Osteoblast (primary cell): Measurements from ENCODE around the gene NRTN. TPM values are rescaled to one million over a fixed set of nuclear protein-coding genes. Genes with fewer than 3 reads are reported as not detected.

Experiments
- DNase-seq: peaks from one replicate; pipeline ENCODE4 v3.0.0; 2011; ENCODE audit warnings: low spot score, mixed read lengths; ENCODE audit not compliant: insufficient read length; ENCODE audit errors: missing footprints
- H2AFZ ChIP-seq: 2 replicates; pipeline ENCODE4 v1.6.0; 2011; ENCODE audit warnings: mild to moderate bottlenecking, low read length
- H3K27ac ChIP-seq: 2 replicates; pipeline ENCODE4 v1.5.1; 2011; ENCODE audit warnings: mild to moderate bottlenecking, low read depth, low read length, moderate library complexity
- H3K27me3 ChIP-seq: 2 replicates; pipeline ENCODE4 v1.6.0; 2012; ENCODE audit warnings: mild to moderate bottlenecking, control low read depth, inconsistent platforms, low read length, moderate library complexity; ENCODE audit not compliant: insufficient read depth
- H3K36me3 ChIP-seq: 2 replicates; pipeline ENCODE4 v1.5.1; 2011; ENCODE audit warnings: mild to moderate bottlenecking, low read length, control low read depth, moderate library complexity; ENCODE audit not compliant: insufficient read depth
- H3K4me1 ChIP-seq: 2 replicates; pipeline ENCODE4 v1.5.1; 2011; ENCODE audit warnings: mild to moderate bottlenecking, low read length, control low read depth, moderate library complexity; ENCODE audit not compliant: insufficient read depth
- H3K4me2 ChIP-seq: 2 replicates; pipeline ENCODE4 v1.6.0; 2011; ENCODE audit warnings: mild to moderate bottlenecking, low read length; ENCODE audit not compliant: insufficient read depth
- H3K4me3 ChIP-seq: fragments of 200-600 bp; sonication (generic); 3 replicates; pipeline ENCODE4 v1.5.1; 2012; ENCODE audit warnings: mild to moderate bottlenecking, low read length, inconsistent platforms; ENCODE audit not compliant: insufficient read depth
- H3K79me2 ChIP-seq: 2 replicates; pipeline ENCODE4 v1.6.0; 2012; ENCODE audit warnings: mild to moderate bottlenecking, low read length, control low read depth, inconsistent platforms; ENCODE audit not compliant: insufficient read depth
- H3K9me3 ChIP-seq: 2 replicates; pipeline ENCODE4 v1.5.1; 2011; ENCODE audit warnings: low read depth, low read length, control low read depth
- H4K20me1 ChIP-seq: 2 replicates; pipeline ENCODE4 v1.6.0; 2012; ENCODE audit warnings: mild to moderate bottlenecking, low read length, control low read depth; ENCODE audit not compliant: insufficient read depth
- CTCF ChIP-seq: IDR thresholded peaks from 2 replicates; pipeline ENCODE4 v1.5.1; 2011; ENCODE audit warnings: mild to moderate bottlenecking, low read depth, low read length, moderate library complexity; ENCODE audit errors: extremely low read depth
- total RNA-seq: library from RNA; depleted of rRNA; stranded (reverse); fragments of >200 nt; gene quantifications from 2 replicates; pipeline ENCODE4 v1.2.3, GENCODE V29; 2012

Gene NRTN
- total RNA-seq, 1 donor: not detected

GRCh38 chr19:5799247-5800241 lies 5.3 kb upstream of the NRTN start:
- DNase-seq: no peak
- H3K27ac ChIP-seq: no peak overlapping the region
- no peaks in the 10 kb centered on the region for H3K9me3 ChIP-seq
- TF ChIP-seq CTCF: no peak
- peaks cover 5% of the 10 kb centered on the region for H3K4me1 ChIP-seq
- H3K36me3 ChIP-seq: no peaks in the 10 kb centered on the region
- H2AFZ ChIP-seq: no peak overlapping the region
- H3K27me3 ChIP-seq: peaks cover 11% of the 10 kb centered on the region
- H3K4me3 ChIP-seq: no peak overlapping the region
- no peaks in the 10 kb centered on the region for H4K20me1 ChIP-seq
- H3K79me2 ChIP-seq: no peaks in the 10 kb centered on the region
- H3K4me2 ChIP-seq: no peak overlapping the region

- H3K4me2 ChIP-seq: no peak overlapping the region
- no peaks in the 10 kb centered on the region for H4K20me1 ChIP-seq
- H3K36me3 ChIP-seq: no peaks in the 10 kb centered on the region
- no peak overlapping the region for H3K4me3 ChIP-seq
- peaks cover 16% of the 10 kb centered on the region for H3K27me3 ChIP-seq
- H3K4me1 ChIP-seq: peaks cover 5% of the 10 kb centered on the region
- TF ChIP-seq CTCF: no peak
- no peak overlapping the region for H2AFZ ChIP-seq
- no peaks in the 10 kb centered on the region for H3K9me3 ChIP-seq
- no peak overlapping the region for H3K27ac ChIP-seq
- no peak for DNase-seq
- H3K79me2 ChIP-seq: no peaks in the 10 kb centered on the region
These were observed 4.3 kb upstream of the NRTN start for GRCh38 chr19:5800361-5801270.

- no peak overlapping the region for H3K27ac ChIP-seq
- no peaks in the 10 kb centered on the region for H3K36me3 ChIP-seq
- H3K79me2 ChIP-seq: no peaks in the 10 kb centered on the region
- no peak overlapping the region for H3K4me3 ChIP-seq
- no peaks in the 10 kb centered on the region for H4K20me1 ChIP-seq
- peaks cover 26% of the 10 kb centered on the region for H3K27me3 ChIP-seq
- no peak overlapping the region for H2AFZ ChIP-seq
- H3K9me3 ChIP-seq: no peaks in the 10 kb centered on the region
- H3K4me2 ChIP-seq: no peak overlapping the region
- no peak for DNase-seq
- no peak for TF ChIP-seq CTCF
- peaks cover 5% of the 10 kb centered on the region for H3K4me1 ChIP-seq
These were observed 2.9 kb upstream of the NRTN start for GRCh38 chr19:5801796-5802619.
